Measurements from ENCODE around the gene OST4. TPM values are rescaled to one million over a fixed set of nuclear protein-coding genes. Genes with fewer than 3 reads are reported as not detected.

Gene OST4
- total RNA-seq, 1 donor from 2014 or later: 395 TPM

- TF ChIP-seq EZH2 (IDR thresholded peaks at IDR 0.05; ENCODE audit: insufficient read depth, low read length): no peak
- TF ChIP-seq CTCF (IDR thresholded peaks at IDR 0.05; ENCODE audit: insufficient read depth, low read depth, low read length): no peak
- H3K27ac Mint-ChIP-seq (ENCODE audit: unreplicated experiment): no peak overlapping the region
- no peak overlapping the region for H3K4me3 Mint-ChIP-seq (ENCODE audit: unreplicated experiment)
- Histone ChIP-seq H3K27ac (ENCODE audit: low read depth, low read length) (no peak overlapping the region), H3K9ac (ENCODE audit: low read length) (no peak overlapping the region), H3K4me3 (ENCODE audit: insufficient read depth, low read depth, low read length) (no peak overlapping the region), H2AFZ (ENCODE audit: low read depth, low read length) (no peak overlapping the region), H3K36me3 (ENCODE audit: insufficient read depth, low read length) (no peaks in the 10 kb centered on the region), H3K4me2 (ENCODE audit: low read length) (no peak overlapping the region), H3K4me1 (ENCODE audit: insufficient read depth, low read length) (peaks cover 9% of the 10 kb centered on the region), H3K27me3 (ENCODE audit: insufficient read depth, low read length) (no peaks in the 10 kb centered on the region), H4K20me1 (ENCODE audit: insufficient read depth, low read length) (peaks cover 76% of the 10 kb centered on the region), H3K9me3 (ENCODE audit: insufficient read depth, low read depth, low read length) (no peaks in the 10 kb centered on the region), H3K79me2 (ENCODE audit: insufficient read depth, low read length) (peaks cover 22% of the 10 kb centered on the region)
- H3K36me3 Mint-ChIP-seq (ENCODE audit: low read depth, unreplicated experiment): peaks cover 25% of the 10 kb centered on the region
- FAIRE-seq (no peak), DNase-seq (ENCODE audit: low read depth) (no peak)
- no peaks in the 10 kb centered on the region for H3K9me3 Mint-ChIP-seq (ENCODE audit: unreplicated experiment)
- H3K4me1 Mint-ChIP-seq (ENCODE audit: low read depth, unreplicated experiment): peaks cover 34% of the 10 kb centered on the region
- no peaks in the 10 kb centered on the region for H3K27me3 Mint-ChIP-seq (ENCODE audit: low read depth, unreplicated experiment)
These were observed 47.3 kb downstream of the OST4 start for GRCh38 chr2:27024188-27024587.

- H3K27ac ChIP-seq (ENCODE audit: low read depth, low read length): no peak overlapping the region
- FAIRE-seq (no peak), DNase-seq (ENCODE audit: low read depth) (no peak)
- Mint-ChIP-seq H3K27ac (ENCODE audit: unreplicated experiment) (no peak overlapping the region), H3K9me3 (ENCODE audit: unreplicated experiment) (no peaks in the 10 kb centered on the region), H3K36me3 (ENCODE audit: low read depth, unreplicated experiment) (peaks cover 22% of the 10 kb centered on the region), H3K4me3 (ENCODE audit: unreplicated experiment) (no peak overlapping the region), H3K27me3 (ENCODE audit: low read depth, unreplicated experiment) (no peaks in the 10 kb centered on the region), H3K4me1 (ENCODE audit: low read depth, unreplicated experiment) (peaks cover 34% of the 10 kb centered on the region)
- H3K4me2 ChIP-seq (ENCODE audit: low read length): no peak overlapping the region
- H3K9me3 ChIP-seq (ENCODE audit: insufficient read depth, low read depth, low read length): no peaks in the 10 kb centered on the region
- no peak overlapping the region for H2AFZ ChIP-seq (ENCODE audit: low read depth, low read length)
- no peaks in the 10 kb centered on the region for H3K36me3 ChIP-seq (ENCODE audit: insufficient read depth, low read length)
- peaks cover 72% of the 10 kb centered on the region for H4K20me1 ChIP-seq (ENCODE audit: insufficient read depth, low read length)
- no peak overlapping the region for H3K4me3 ChIP-seq (ENCODE audit: insufficient read depth, low read depth, low read length)
- H3K9ac ChIP-seq (ENCODE audit: low read length): no peak overlapping the region
- H3K27me3 ChIP-seq (ENCODE audit: insufficient read depth, low read length): no peaks in the 10 kb centered on the region
- TF ChIP-seq EZH2 (IDR thresholded peaks at IDR 0.05; ENCODE audit: insufficient read depth, low read length) (no peak), CTCF (IDR thresholded peaks at IDR 0.05; ENCODE audit: insufficient read depth, low read depth, low read length) (no peak)
- H3K79me2 ChIP-seq (ENCODE audit: insufficient read depth, low read length): peaks cover 18% of the 10 kb centered on the region
- peaks cover 8% of the 10 kb centered on the region for H3K4me1 ChIP-seq (ENCODE audit: insufficient read depth, low read length)
These were observed 47.7 kb downstream of the OST4 start for GRCh38 chr2:27023740-27024139.

- no peak for FAIRE-seq
These were observed 50.0 kb downstream of the OST4 start for GRCh38 chr2:27021253-27022049.

More at GRCh38 chr2:27021253-27022049, 50.0 kb downstream of the OST4 start:
- peaks cover 41% of the 10 kb centered on the region for H3K4me1 Mint-ChIP-seq (ENCODE audit: low read depth, unreplicated experiment)
- DNase-seq (ENCODE audit: low read depth): peak; percentile 49
- Histone ChIP-seq H3K4me3 (ENCODE audit: insufficient read depth, low read depth, low read length) (no peak overlapping the region), H3K4me2 (ENCODE audit: low read length) (no peak overlapping the region), H3K79me2 (ENCODE audit: insufficient read depth, low read length) (no peaks in the 10 kb centered on the region), H4K20me1 (ENCODE audit: insufficient read depth, low read length) (peaks cover 56% of the 10 kb centered on the region), H3K9ac (ENCODE audit: low read length) (no peak overlapping the region), H2AFZ (ENCODE audit: low read depth, low read length) (no peak overlapping the region), H3K27me3 (ENCODE audit: insufficient read depth, low read length) (no peaks in the 10 kb centered on the region), H3K4me1 (ENCODE audit: insufficient read depth, low read length) (peaks cover 11% of the 10 kb centered on the region), H3K27ac (ENCODE audit: low read depth, low read length) (no peak overlapping the region), H3K9me3 (ENCODE audit: insufficient read depth, low read depth, low read length) (no peaks in the 10 kb centered on the region), H3K36me3 (ENCODE audit: insufficient read depth, low read length) (no peaks in the 10 kb centered on the region)
- peaks cover 4% of the 10 kb centered on the region for H3K27me3 Mint-ChIP-seq (ENCODE audit: low read depth, unreplicated experiment)
- TF ChIP-seq CTCF (IDR thresholded peaks at IDR 0.05; ENCODE audit: insufficient read depth, low read depth, low read length) (no peak), EZH2 (IDR thresholded peaks at IDR 0.05; ENCODE audit: insufficient read depth, low read length) (no peak)
- H3K36me3 Mint-ChIP-seq (ENCODE audit: low read depth, unreplicated experiment): peaks cover 18% of the 10 kb centered on the region
- peak overlapping the region; percentile 67 for H3K4me3 Mint-ChIP-seq (ENCODE audit: unreplicated experiment)
- H3K27ac Mint-ChIP-seq (ENCODE audit: unreplicated experiment): peak overlapping the region; percentile 71
- no peaks in the 10 kb centered on the region for H3K9me3 Mint-ChIP-seq (ENCODE audit: unreplicated experiment)

All from astrocyte (in vitro differentiated cells and primary cell).